C4-2B (cell line): ENCODE measurements around the gene TACC3.

Experiments
- CTCF ChIP-seq: fragments of 450-650 bp; conservative IDR thresholded peaks from 2 replicates; pipeline ENCODE4 v1.5.1; 2017; ENCODE audit warnings: mild to moderate bottlenecking
- ZFX ChIP-seq: fragments of 450-650 bp; IDR thresholded peaks from 2 replicates; pipeline ENCODE4 v1.6.1; 2017

- TF ChIP-seq CTCF (no peak), ZFX (no peak)
These were observed 35.8 kb upstream of the TACC3 start for GRCh38 chr4:1685235-1686150.
